H54 (cell line): ENCODE measurements around the gene DNAJC6.
"Not testable (repeated sequence)": the region's sequence is repeated elsewhere in the genome, so short reads cannot be mapped to it uniquely, and the experiment has no call there.

Source experiments
- DNase-seq: peaks from one replicate; pipeline ENCODE4 v3.0.0; 2011; ENCODE audit warnings: low spot score, mixed read lengths; ENCODE audit not compliant: insufficient read length
- FAIRE-seq: peaks from 3 replicates; lab custom pipeline; 2011; peaks lifted over from hg19 to GRCh38; lab: Jason Lieb, UNC
- POLR2A ChIP-seq: IDR thresholded peaks from 2 replicates; pipeline ENCODE4 v1.6.1; 2011; ENCODE audit warnings: low read depth, mild to moderate bottlenecking, low read length

The DNAJC6 gene

GRCh38 chr1:65277605-65278347 lies 31.6 kb upstream of the DNAJC6 start:
- no peak for DNase-seq
- no peak for TF ChIP-seq POLR2A
- no peak for FAIRE-seq

- TF ChIP-seq POLR2A, result no peak
- no peak for FAIRE-seq
- DNase-seq, result no peak
Measured at GRCh38 chr1:65278376-65279069, 30.8 kb upstream of the DNAJC6 start.

GRCh38 chr1:65279070-65279779 lies 30.1 kb upstream of the DNAJC6 start:
- no peak for FAIRE-seq
- TF ChIP-seq POLR2A, result no peak

GRCh38 chr1:65281846-65282245 lies 27.5 kb upstream of the DNAJC6 start:
- no peak for TF ChIP-seq POLR2A
- DNase-seq, result no peak
- no peak for FAIRE-seq

More at GRCh38 chr1:65279070-65279779, 30.1 kb upstream of the DNAJC6 start:
- DNase-seq, result no peak

- FAIRE-seq (no peak), DNase-seq (no peak)
- no peak for TF ChIP-seq POLR2A
Measured at GRCh38 chr1:65284229-65284628, 25.1 kb upstream of the DNAJC6 start.

- FAIRE-seq (peak; percentile 27), DNase-seq (no peak)
- no peak for TF ChIP-seq POLR2A
Measured at GRCh38 chr1:65289449-65289848, 19.9 kb upstream of the DNAJC6 start.

GRCh38 chr1:65291818-65292217 lies 17.5 kb upstream of the DNAJC6 start:
- not testable (repeated sequence) for DNase-seq, FAIRE-seq

GRCh38 chr1:65292861-65293593 lies 16.3 kb upstream of the DNAJC6 start:
- TF ChIP-seq POLR2A, result no peak
- FAIRE-seq, result no peak
- DNase-seq, result no peak

- no peak for TF ChIP-seq POLR2A
- FAIRE-seq (no peak), DNase-seq (no peak)
Measured at GRCh38 chr1:65297706-65298105, 11.6 kb upstream of the DNAJC6 start.

- TF ChIP-seq POLR2A, result no peak
- DNase-seq (no peak), FAIRE-seq (no peak)
Measured at GRCh38 chr1:65299328-65299727, 10.0 kb upstream of the DNAJC6 start.

GRCh38 chr1:65308781-65309303 lies 501 bp upstream of the DNAJC6 start:
- TF ChIP-seq POLR2A, result no peak
- FAIRE-seq, result no peak
- no peak for DNase-seq

GRCh38 chr1:65310078-65310587 lies 790 bp downstream of the DNAJC6 start:
- TF ChIP-seq POLR2A, result no peak
- FAIRE-seq (no peak), DNase-seq (peak; percentile 7)

- TF ChIP-seq POLR2A, result no peak
- no peak for FAIRE-seq
- no peak for DNase-seq
Measured at GRCh38 chr1:65311760-65312159, 2.4 kb downstream of the DNAJC6 start.
